NCI-H345 (cell line): ENCODE data around the gene NDUFV3.
"Not testable (repeated sequence)": the region's sequence is repeated elsewhere in the genome, so short reads cannot be mapped to it uniquely, and the experiment has no call there.

Experiments used
- DNase-seq: peaks from one replicate; lab custom pipeline; 2025; lab: John Stamatoyannopoulos, UW

NDUFV3 gene

GRCh38 chr21:42900446-42900845 lies 7.3 kb downstream of the NDUFV3 start:
- no peak for DNase-seq

DNA sequence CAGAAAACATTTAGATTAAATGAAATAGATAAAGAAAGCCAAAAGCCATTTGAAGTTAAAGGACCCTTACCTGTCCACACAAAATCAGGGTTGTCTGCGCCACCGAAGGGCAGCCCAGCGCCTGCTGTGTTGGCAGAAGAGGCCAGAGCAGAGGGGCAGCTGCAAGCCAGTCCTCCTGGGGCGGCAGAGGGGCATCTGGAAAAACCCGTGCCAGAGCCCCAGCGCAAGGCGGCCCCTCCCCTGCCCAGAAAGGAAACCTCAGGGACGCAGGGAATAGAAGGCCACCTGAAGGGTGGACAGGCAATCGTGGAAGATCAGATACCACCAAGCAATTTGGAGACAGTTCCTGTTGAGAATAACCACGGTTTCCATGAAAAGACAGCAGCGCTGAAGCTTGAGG lies 10.7 kb downstream of the NDUFV3 start:
- no peak for DNase-seq

GRCh38 chr21:42905195-42905594 lies 12.1 kb downstream of the NDUFV3 start:
- DNase-seq = no peak

DNA sequence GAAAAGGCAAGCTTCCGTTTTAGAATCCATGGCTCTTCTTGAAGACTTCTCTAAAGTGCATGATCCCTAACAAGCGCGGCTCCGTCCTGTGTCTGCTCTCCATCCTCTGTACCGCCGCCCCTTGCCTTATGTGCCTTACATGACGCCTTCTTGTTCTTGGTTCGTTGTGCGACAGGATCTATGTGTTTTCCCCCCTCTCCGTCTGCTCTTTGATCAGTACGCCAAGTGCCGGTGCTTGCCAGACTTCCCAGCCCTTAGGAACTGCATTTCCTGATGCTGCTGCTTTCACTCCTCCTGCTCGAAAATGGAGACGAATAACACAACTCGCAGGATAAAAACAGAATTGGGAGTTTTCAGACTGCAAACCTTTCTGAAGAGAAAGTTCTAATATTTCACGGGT lies 13.1 kb downstream of the NDUFV3 start:
- DNase-seq = no peak

GRCh38 chr21:42908484-42908883 lies 15.4 kb downstream of the NDUFV3 start:
- DNase-seq = not testable (repeated sequence)

DNA sequence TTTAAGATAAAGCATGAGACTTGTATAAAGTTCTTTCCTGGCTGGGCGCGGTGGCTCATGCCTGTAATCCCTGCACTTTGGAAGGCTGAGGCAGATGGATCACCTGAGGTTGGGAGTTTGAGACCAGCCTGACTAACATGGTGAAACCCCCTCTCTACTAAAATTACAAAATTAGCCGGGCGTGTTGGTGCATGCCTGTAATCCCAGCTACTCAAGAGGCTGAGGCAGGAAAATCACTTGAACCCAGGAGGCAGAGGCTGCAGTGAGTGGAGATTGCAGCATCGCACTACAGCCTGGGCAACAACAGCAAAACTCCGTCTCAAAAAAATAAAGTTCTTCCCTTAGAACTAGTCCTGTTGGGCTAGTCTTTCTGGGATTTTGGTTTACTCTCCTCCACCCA lies 18.8 kb downstream of the NDUFV3 start:
- DNase-seq = not testable (repeated sequence)

- DNase-seq = no peak
Observed at GRCh38 chr21:42913476-42913875, 20.4 kb downstream of the NDUFV3 start.

DNA sequence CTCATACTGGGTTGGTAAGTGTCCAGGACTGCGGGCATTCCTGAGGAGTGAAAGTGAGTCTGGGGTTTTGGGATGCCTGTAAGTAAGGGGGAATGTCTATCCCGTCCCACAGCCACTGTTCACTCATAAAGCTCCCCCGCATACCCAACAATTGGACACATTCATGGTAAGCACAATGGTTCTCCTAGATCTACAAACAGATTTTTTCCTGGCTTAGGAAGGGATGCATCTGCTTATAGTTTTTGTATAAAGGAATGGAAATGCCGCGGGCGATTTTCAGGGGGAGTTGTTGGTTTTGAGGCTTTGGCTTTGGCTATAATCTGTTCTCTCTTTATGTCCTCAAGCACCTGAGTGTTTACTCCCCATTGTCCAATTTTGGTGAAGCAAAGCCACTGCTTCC lies 25.2 kb downstream of the NDUFV3 start:
- peak; percentile 74 for DNase-seq

DNA sequence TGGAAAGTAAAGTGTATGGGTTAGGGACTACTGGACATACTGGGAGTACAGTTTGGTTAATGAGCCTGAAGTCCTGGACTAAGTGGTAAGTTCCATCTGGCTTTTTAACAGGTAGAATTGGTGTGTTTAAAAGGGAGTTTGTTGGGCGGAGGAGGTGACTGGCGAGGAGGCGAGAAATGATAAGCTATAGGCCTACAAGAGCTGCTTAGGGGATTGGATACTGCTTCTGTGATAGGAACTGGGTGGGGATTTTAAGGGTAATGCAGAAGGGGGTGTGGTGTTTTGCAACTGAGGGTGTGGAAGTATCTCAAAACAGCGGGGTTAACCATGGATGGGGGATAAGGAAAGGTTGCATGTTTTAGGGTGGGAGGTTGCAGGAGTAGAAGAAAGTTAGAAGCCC lies 28.8 kb downstream of the NDUFV3 start:
- no peak for DNase-seq

DNA sequence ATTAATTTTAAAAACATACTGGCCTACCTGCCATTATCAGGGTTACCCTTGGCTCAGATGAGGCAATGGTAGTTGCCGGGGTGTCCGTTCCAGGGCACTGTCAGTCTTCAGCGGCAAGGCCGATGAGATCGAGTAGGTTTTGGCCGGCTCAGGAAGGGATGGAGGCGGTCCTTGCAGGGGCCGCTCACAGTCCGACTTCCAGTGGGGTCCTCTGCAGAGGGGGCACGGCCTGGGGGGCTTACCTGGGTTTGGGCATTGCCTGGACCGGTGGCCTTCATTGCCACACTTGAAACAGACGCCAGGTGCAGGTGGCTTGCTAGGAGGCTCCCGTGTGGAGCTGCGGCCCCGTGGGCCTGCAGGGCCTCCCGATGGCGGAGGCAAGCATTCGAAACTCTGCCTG lies 29.8 kb downstream of the NDUFV3 start:
- no peak for DNase-seq

- DNase-seq = peak; percentile 83
Observed at GRCh38 chr21:42923553-42924432, 30.7 kb downstream of the NDUFV3 start.

DNA sequence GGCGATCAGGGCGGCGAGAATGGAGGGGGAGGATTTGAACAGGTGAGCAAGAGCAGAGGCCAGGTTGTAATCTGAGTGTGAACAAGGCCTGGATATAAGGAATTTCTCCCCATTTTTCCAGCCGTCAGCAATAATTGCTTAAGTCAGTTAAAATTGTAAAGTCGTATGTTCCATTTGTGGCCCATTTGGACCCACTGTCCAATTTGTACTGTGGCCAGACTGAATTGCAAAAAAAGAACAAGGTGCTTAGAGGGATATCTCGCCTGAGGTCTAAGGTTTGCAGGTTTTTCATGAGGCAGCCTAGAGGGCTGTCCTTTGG lies 31.3 kb downstream of the NDUFV3 start:
- no peak for DNase-seq

- DNase-seq = no peak
Observed at GRCh38 chr21:42925114-42925926, 32.2 kb downstream of the NDUFV3 start, which contains the start of gene ERVH48-1. Gene ERVH48-1, minus strand, starts transcription at chr21:42925630. Its CDS starts 6,624 bp downstream, at chr21:42919006.

DNA sequence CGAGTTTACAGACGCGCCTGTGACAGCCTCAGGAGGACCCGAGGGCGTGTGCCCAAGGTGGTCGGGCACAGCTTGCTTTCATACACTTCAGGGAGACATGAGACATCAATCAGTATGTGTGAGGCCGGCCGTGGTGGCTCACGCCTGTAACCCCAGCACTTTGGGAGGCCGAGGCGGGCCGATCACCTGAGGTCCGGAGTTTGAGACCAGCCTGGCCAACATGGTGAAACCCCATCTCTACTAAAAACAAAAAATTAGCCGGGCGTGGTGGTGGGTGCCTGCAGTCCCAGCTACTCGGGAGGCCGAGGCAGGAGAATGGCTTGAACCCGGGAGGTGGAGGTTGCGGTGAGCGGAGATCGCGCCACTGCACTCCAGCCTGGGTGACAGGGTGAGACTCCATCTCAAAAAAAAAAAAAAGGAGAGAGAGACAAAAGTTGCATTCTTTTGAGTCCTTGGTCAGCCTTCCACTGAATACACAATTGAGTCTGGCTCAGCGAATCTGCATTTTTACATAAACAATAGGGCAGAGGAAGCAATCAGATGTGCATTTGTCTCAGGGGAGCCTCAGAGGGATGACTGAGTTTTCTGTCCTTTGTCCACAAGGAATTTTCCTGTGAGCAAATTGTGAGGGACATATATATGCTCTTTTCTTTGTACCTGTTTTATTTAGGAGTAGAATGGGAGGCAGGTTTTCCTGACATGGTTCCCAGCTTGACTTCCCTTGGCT lies 34.5 kb downstream of the NDUFV3 start:
- not testable (repeated sequence) for DNase-seq

- DNase-seq = no peak
Observed at GRCh38 chr21:42929969-42930368, 36.9 kb downstream of the NDUFV3 start.

GRCh38 chr21:42931560-42932235 lies 38.6 kb downstream of the NDUFV3 start:
- DNase-seq = no peak

- DNase-seq = not testable (repeated sequence)
Observed at GRCh38 chr21:42932378-42933136, 39.4 kb downstream of the NDUFV3 start.

DNA sequence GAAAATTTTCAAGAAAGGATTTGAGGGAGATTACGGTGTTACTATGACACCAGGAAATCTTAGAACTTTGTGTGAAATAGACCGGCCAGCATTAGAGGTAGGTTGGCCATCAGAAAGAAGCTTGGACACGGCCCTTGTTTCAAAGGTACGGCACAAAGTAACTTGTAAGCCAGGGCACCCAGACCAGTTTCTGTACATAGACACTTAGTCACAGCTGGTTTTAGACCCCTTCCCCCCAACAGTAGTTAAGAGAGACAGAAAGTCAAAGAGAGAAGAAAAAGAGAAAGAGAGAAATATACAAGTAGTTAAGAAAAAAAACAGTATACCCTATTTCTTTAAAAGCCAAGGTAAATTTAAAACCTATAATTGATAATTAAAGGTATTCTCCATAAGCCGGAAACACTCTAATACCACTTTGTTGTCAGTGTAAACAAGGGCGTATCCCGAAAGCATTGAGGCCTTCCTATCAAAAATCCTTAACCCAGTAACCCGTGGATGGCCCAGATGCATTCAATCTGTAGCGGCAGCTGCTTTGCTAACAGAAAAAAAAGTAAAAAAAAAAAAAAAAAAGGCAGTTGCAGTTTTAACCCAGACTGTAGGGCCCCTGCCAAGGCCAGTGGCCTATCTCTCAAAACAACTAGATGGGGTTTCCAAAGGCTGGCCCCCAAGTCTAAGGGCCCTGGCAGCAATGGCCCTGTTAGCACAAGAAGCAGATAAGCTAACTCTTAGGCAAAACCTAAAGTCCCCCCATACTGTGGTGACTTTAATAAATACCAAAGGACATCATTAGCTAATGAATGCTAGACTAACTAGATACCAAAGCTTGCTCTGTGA lies 40.2 kb downstream of the NDUFV3 start:
- DNase-seq = not testable (repeated sequence)

DNA sequence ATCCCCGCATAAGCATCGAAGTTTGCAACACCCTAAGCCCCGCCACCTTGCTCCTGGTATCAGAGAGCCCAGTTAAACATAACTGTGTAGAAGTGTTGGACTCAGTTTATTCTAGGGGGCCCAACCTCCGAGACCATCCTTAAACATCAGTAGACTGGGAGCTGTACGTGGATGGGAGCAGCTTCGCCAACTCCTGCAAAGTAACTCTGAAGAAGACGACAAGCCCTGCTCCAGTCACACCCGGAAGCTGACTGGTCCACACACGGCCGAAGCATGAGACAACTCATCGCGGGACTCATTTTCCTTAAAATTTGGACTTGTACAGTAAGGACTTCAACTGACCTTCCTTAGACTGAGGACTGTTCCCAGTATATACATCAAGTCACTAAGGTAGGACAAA lies 40.9 kb downstream of the NDUFV3 start:
- not testable (repeated sequence) for DNase-seq

DNA sequence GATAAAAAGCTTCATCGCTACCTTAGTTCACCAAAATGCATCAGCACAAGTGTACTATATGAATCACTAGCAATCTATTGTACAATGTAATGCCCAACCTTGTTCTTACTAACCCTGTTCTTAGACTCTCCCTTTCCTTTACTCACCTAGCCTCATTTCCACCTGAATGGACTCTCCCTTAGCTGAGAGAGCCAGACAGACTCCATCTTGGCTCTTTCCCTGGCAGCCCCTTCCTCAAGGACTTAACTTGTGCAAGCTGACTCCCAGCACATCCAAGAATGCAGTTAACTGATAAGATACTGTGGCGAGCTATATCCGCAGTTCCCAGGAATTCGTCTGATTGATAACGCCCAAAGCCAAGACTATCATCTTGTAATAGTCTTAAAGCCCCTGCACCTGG lies 43.3 kb downstream of the NDUFV3 start:
- not testable (repeated sequence) for DNase-seq
